H1 (cell line): ENCODE data around the gene RPS19. TPM values are rescaled to one million over a fixed set of nuclear protein-coding genes. Genes with fewer than 3 reads are reported as not detected.

ENCODE experiments used
- CHD7 ChIP-seq: fragments of 300-600 bp; sonication (generic); IDR thresholded peaks from 2 replicates; pipeline ENCODE4 v1.7.1; 2012; ENCODE audit warnings: low read length, moderate library complexity, mild to moderate bottlenecking, inconsistent platforms; ENCODE audit not compliant: insufficient replicate concordance
- CTCF ChIP-seq, 3 experiments: IDR thresholded peaks; 1 replicate in 2 of 3; 2 replicates in 1 of 3; pipeline versions ENCODE4 v1.5.1 to v1.6.1; 2011; ENCODE audit warnings: low read length in 3 of 3, mild to moderate bottlenecking in 3 of 3, inconsistent platforms in 2 of 3, low read depth in 1 of 3, moderate library complexity in 1 of 3; ENCODE audit not compliant: insufficient read depth in 1 of 3; ENCODE audit errors: control extremely low read depth in 1 of 3
- GABPA ChIP-seq: IDR thresholded peaks from 2 replicates; pipeline ENCODE4 v1.6.1; 2011; ENCODE audit warnings: mild to moderate bottlenecking, low read length, moderate library complexity, borderline replicate concordance; ENCODE audit not compliant: insufficient read depth
- MAFK ChIP-seq: IDR thresholded peaks from 2 replicates; pipeline ENCODE4 v1.6.1; 2012; ENCODE audit warnings: low read depth, mild to moderate bottlenecking, improper control_type of control experiment, low read length
- POLR2A ChIP-seq, 2 experiments: IDR thresholded peaks; 1 replicate in 1 of 2; 2 replicates in 1 of 2; pipeline ENCODE4 v1.6.1; 2011; ENCODE audit warnings: low read depth in 2 of 2, low read length in 2 of 2, mild to moderate bottlenecking in 2 of 2; ENCODE audit errors: control extremely low read depth in 1 of 2
- YY1 ChIP-seq: IDR thresholded peaks from 2 replicates; pipeline ENCODE4 v1.6.1; 2011; ENCODE audit warnings: low read depth, mild to moderate bottlenecking, low read length
- polyA plus RNA-seq, 7 experiments: library from polyadenylated mRNA; depleted of rRNA in 3 of 7; stranded (reverse) in 5 of 7; unstranded in 2 of 7; fragments of >200 nt in 5 of 7; fragments of 200-250 nt in 2 of 7; gene quantifications; 1 replicate in 5 of 7; 2 replicates in 1 of 7; 4 replicates in 1 of 7; pipeline versions ENCODE4 v1.2.1 to v1.2.3, GENCODE V29; 2011 to 2013; ENCODE audit warnings: missing spikeins in 2 of 7, mixed read lengths in 2 of 7
- total RNA-seq: library from RNA; stranded (reverse); fragmentation: NEBNext Ultra II Directional; extraction: Animal tissue kit (Norgen Biotek cat#: 25700); gene quantifications from 2 replicates; pipeline ENCODE4 v1.2.1, GENCODE V29; 2021

The RPS19 gene
- total and polyA plus RNA-seq, 2 of the 8 experiments (the other 6 are each of a cell fraction or from before 2014, with no cell fraction given): 2,817 to 5,751 TPM

GRCh38 chr19:41872775-41873647, 13.0 kb downstream of the RPS19 start (continued):
- peak; percentile 37 for TF ChIP-seq CHD7
- no peak for TF ChIP-seq YY1
- TF ChIP-seq POLR2A (IDR thresholded peaks at IDR 0.05; ENCODE audit: control extremely low read depth in 1 of 2, low read depth in 2 of 2, low read length in 2 of 2): peak; percentile 77; a peak in 2 of 3 replicates
- no peak for TF ChIP-seq GABPA
- no peak for TF ChIP-seq MAFK
- TF ChIP-seq CTCF (IDR thresholded peaks at IDR 0.05; ENCODE audit: control extremely low read depth in 1 of 3, insufficient read depth in 1 of 3, low read depth in 1 of 3, low read length in 3 of 3): peak; percentile 87 to 91 (median 90)
- TF ChIP-seq, all 59 proteins: peak for 11
